Activated CD8-positive, alpha-beta T cell treated with anti-CD3 and anti-CD28 coated beads for 36 hours (primary cell): ENCODE results near the gene DNAJB12. TPM values are rescaled to one million over a fixed set of nuclear protein-coding genes. Genes with fewer than 3 reads are reported as not detected.
"Not testable (repeated sequence)": the region's sequence is repeated elsewhere in the genome, so short reads cannot be mapped to it uniquely, and the experiment has no call there.

Source experiments
- ATAC-seq: fragments of 200-7000 bp; cut with Tn5 transposase; one replicate; pipeline ENCODE4 v1.10.0; 2021; ENCODE audit warnings: mild to moderate bottlenecking, moderate library complexity
- CTCF ChIA-PET: fragments of 350-600 bp; sonication (Branson Sonifier 250); formaldehyde crosslinking; loops from one replicate; lab custom pipeline; 2021; ENCODE audit warnings: antibody characterized with exemption; lab: Charles Lee
- POLR2A ChIA-PET: fragments of 350-600 bp; sonication (Branson Sonifier 250); formaldehyde crosslinking; loops from one replicate; lab custom pipeline; 2021; ENCODE audit warnings: antibody characterized with exemption; lab: Charles Lee
- DNase-seq: peaks from one replicate; pipeline ENCODE4 v3.0.0-alpha.2; 2020
- H3K27ac Mint-ChIP-seq: one replicate; pipeline ENCODE4 v1.8.0; 2021; ENCODE audit warnings: mild to moderate bottlenecking, mixed read lengths
- H3K27me3 Mint-ChIP-seq: one replicate; pipeline ENCODE4 v1.8.0; 2021; ENCODE audit warnings: mixed read lengths
- H3K36me3 Mint-ChIP-seq: one replicate; pipeline ENCODE4 v1.8.0; 2021; ENCODE audit warnings: low read depth, mixed read lengths
- H3K4me1 Mint-ChIP-seq: one replicate; pipeline ENCODE4 v1.8.0; 2021; ENCODE audit warnings: low read depth, mixed read lengths
- H3K4me3 Mint-ChIP-seq: one replicate; pipeline ENCODE4 v1.8.0; 2021; ENCODE audit warnings: mild to moderate bottlenecking, moderate library complexity, mixed read lengths
- H3K9me3 Mint-ChIP-seq: one replicate; pipeline ENCODE4 v1.8.0; 2021; ENCODE audit warnings: mixed read lengths
- CTCF ChIP-seq: fragments of 200-600 bp; IDR thresholded peaks from one replicate; pipeline ENCODE4 v1.8.0; 2022; ENCODE audit warnings: antibody characterized with exemption, mild to moderate bottlenecking
- intact Hi-C: fragments of 100-400 bp; cut with micrococcal nuclease; formaldehyde crosslinking; loops from one replicate; pipeline ENCODE4 v1.10.0; 2022
- total RNA-seq, 2 experiments: library from RNA; stranded (reverse); gene quantifications; one replicate each; pipeline ENCODE4 v1.2.3, GENCODE V29; 2021

Gene DNAJB12
- total RNA-seq, 2 experiments from 2014 or later: 17.1 to 17.5 TPM

GRCh38 chr10:72325243-72326175, 29.2 kb downstream of the DNAJB12 start:
- intact Hi-C loops, DNase-seq, H3K27ac Mint-ChIP-seq, H3K9me3 Mint-ChIP-seq, H3K4me3 Mint-ChIP-seq, H3K27me3 Mint-ChIP-seq, ATAC-seq: not testable (repeated sequence)
- peaks cover 14% of the 10 kb centered on the region for H3K36me3 Mint-ChIP-seq
- POLR2A ChIA-PET: interaction anchor here (1.1 to 28.1 kb wide), 9 partner anchors 10 to 237 kb away, joined by 3 to 796 read pairs (median 11); partner anchors contain the start of genes DDIT4 and SPOCK2
- CTCF ChIA-PET: interaction anchor here (0.9 to 3.5 kb wide), 6 partner anchors 12 to 232 kb away, joined by 3 to 31 read pairs (median 4); partner anchors contain the start of gene DDIT4
- peaks cover 77% of the 10 kb centered on the region for H3K4me1 Mint-ChIP-seq

GRCh38 chr10:72323771-72324191, 30.9 kb downstream of the DNAJB12 start:
- intact Hi-C loops: no loop called here
- no peak overlapping the region for H3K4me3 Mint-ChIP-seq
- TF ChIP-seq CTCF: no peak
- H3K4me1 Mint-ChIP-seq: peaks cover 70% of the 10 kb centered on the region
- peaks cover 16% of the 10 kb centered on the region for H3K36me3 Mint-ChIP-seq
- ChIA-PET CTCF (interaction anchor here (1.1 to 5.6 kb wide), 3 partner anchors 13 to 50 kb away, joined by 3 to 41 read pairs (median 3); partner anchors contain the start of gene DDIT4), POLR2A (interaction anchor here (0.5 to 28.1 kb wide), 7 partner anchors 8 to 1740 kb away, joined by 3 to 796 read pairs (median 52); partner anchors contain the start of gene DDIT4)
- ATAC-seq (no peak), DNase-seq (no peak)
- H3K27me3 Mint-ChIP-seq: peaks cover 2% of the 10 kb centered on the region
- H3K9me3 Mint-ChIP-seq: peaks cover 1% of the 10 kb centered on the region
- H3K27ac Mint-ChIP-seq: peak overlapping the region; percentile 99

GRCh38 chr10:72323108-72323749, 31.5 kb downstream of the DNAJB12 start:
- peaks cover 20% of the 10 kb centered on the region for H3K36me3 Mint-ChIP-seq
- TF ChIP-seq CTCF: no peak
- H3K27ac Mint-ChIP-seq: peak overlapping the region; percentile 99
- ChIA-PET CTCF (interaction anchor here (1.1 to 5.6 kb wide), 4 partner anchors 14 to 49 kb away, joined by 3 to 41 read pairs (median 3); partner anchors contain the start of gene DDIT4), POLR2A (interaction anchor here (0.5 to 28.1 kb wide), 10 partner anchors 9 to 1740 kb away, joined by 3 to 796 read pairs (median 3); partner anchors contain the start of gene DDIT4)
- H3K4me1 Mint-ChIP-seq: peaks cover 69% of the 10 kb centered on the region
- ATAC-seq (no peak), DNase-seq (no peak)
- intact Hi-C loops: no loop called here
- H3K9me3 Mint-ChIP-seq: peaks cover 1% of the 10 kb centered on the region
- H3K27me3 Mint-ChIP-seq: peaks cover 2% of the 10 kb centered on the region
- no peak overlapping the region for H3K4me3 Mint-ChIP-seq

GRCh38 chr10:72322280-72323058, 32.2 kb downstream of the DNAJB12 start:
- peaks cover 15% of the 10 kb centered on the region for H3K36me3 Mint-ChIP-seq
- DNase-seq: peak; percentile 82
- TF ChIP-seq CTCF: no peak
- ChIA-PET POLR2A (interaction anchor here (0.8 to 28.1 kb wide), 12 partner anchors 10 to 237 kb away, joined by 3 to 796 read pairs (median 4); partner anchors contain the start of genes ANAPC16, ASCC1 and DDIT4), CTCF (interaction anchor here (0.6 to 5.6 kb wide), 6 partner anchors 11 to 48 kb away, joined by 3 to 41 read pairs (median 8); partner anchors contain the start of gene DDIT4)
- intact Hi-C loops: no loop called here
- H3K4me3 Mint-ChIP-seq: peak overlapping the region; percentile 85
- peaks cover 1% of the 10 kb centered on the region for H3K9me3 Mint-ChIP-seq
- ATAC-seq: peak; percentile 17
- peaks cover 65% of the 10 kb centered on the region for H3K4me1 Mint-ChIP-seq
- H3K27me3 Mint-ChIP-seq: peaks cover 2% of the 10 kb centered on the region
- H3K27ac Mint-ChIP-seq: peak overlapping the region; percentile 99
